ENCODE data around the gene DPPA5.

The DPPA5 gene

DNA sequence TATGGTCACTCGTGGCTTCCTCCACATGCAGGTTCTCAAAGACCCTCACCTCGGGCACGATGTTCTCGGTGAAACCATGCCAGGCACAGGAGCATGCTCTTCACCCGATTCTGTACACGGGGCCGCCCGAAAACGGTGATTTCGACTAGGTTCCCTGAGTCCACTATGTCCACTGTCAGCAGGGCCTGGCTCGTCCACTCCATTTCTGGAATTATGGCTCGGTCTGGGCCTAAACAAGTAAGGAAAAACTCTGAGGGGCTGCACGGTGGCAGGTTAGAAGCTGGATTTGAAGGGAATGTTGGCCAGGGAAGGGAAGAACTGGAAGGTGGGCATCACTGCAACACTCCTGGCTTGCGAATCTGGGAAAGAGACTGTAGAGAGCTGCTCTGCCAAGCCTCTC, 15.1 kb upstream of the DPPA5 start:
- no peak overlapping the region for H3K4me3 ChIP-seq (ENCODE audit: low read length, poor library complexity, severe bottlenecking)
- H3K9me3 ChIP-seq (ENCODE audit: insufficient read depth, low read depth, low read length), result no peaks in the 10 kb centered on the region; the same call in 1 of the 2 replicates
- no peaks in the 10 kb centered on the region for H3K27me3 ChIP-seq (ENCODE audit: insufficient read depth, low read length, poor library complexity, severe bottlenecking)
- H3F3A ChIP-seq (ENCODE audit: low read depth), result no peaks in the 10 kb centered on the region
- TF ChIP-seq, protein P1, sequence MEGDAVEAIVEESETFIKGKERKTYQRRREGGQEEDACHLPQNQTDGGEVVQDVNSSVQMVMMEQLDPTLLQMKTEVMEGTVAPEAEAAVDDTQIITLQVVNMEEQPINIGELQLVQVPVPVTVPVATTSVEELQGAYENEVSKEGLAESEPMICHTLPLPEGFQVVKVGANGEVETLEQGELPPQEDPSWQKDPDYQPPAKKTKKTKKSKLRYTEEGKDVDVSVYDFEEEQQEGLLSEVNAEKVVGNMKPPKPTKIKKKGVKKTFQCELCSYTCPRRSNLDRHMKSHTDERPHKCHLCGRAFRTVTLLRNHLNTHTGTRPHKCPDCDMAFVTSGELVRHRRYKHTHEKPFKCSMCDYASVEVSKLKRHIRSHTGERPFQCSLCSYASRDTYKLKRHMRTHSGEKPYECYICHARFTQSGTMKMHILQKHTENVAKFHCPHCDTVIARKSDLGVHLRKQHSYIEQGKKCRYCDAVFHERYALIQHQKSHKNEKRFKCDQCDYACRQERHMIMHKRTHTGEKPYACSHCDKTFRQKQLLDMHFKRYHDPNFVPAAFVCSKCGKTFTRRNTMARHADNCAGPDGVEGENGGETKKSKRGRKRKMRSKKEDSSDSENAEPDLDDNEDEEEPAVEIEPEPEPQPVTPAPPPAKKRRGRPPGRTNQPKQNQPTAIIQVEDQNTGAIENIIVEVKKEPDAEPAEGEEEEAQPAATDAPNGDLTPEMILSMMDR (conservative IDR thresholded peaks at IDR 0.05; ENCODE audit: low read length), result no peak
- TF ChIP-seq EZH2phosphoT487 (IDR thresholded peaks at IDR 0.05; ENCODE audit: borderline replicate concordance), result no peak
- no peaks in the 10 kb centered on the region for H3K9me2 ChIP-seq (replicated peaks; ENCODE audit: low read depth, low read length)
- no peaks in the 10 kb centered on the region for H4K20me1 ChIP-seq (ENCODE audit: insufficient read depth, low read length, poor library complexity, severe bottlenecking)
- H3K79me2 ChIP-seq (ENCODE audit: insufficient read depth, low read length), result no peaks in the 10 kb centered on the region
- H3K9ac ChIP-seq (ENCODE audit: low read depth, low read length, poor library complexity, severe bottlenecking), result no peak overlapping the region
- H2AFZ ChIP-seq (ENCODE audit: low read length), result no peak overlapping the region
- H3K4me2 ChIP-seq (ENCODE audit: low read depth, low read length, poor library complexity, severe bottlenecking), result no peak overlapping the region
- no peaks in the 10 kb centered on the region for H3K36me3 ChIP-seq (ENCODE audit: insufficient read depth, low read length)
- no peaks in the 10 kb centered on the region for H3K4me1 ChIP-seq (ENCODE audit: insufficient read depth, low read length, poor library complexity, severe bottlenecking)

GRCh38 chr6:73368675-73369074, 14.6 kb upstream of the DPPA5 start:
- Histone ChIP-seq H3F3A (ENCODE audit: low read depth) (no peaks in the 10 kb centered on the region), H2AFZ (ENCODE audit: low read length) (no peak overlapping the region), H3K4me3 (ENCODE audit: low read length, poor library complexity, severe bottlenecking) (no peak overlapping the region), H3K9ac (ENCODE audit: low read depth, low read length, poor library complexity, severe bottlenecking) (no peak overlapping the region), H3K27me3 (ENCODE audit: insufficient read depth, low read length, poor library complexity, severe bottlenecking) (no peaks in the 10 kb centered on the region), H3K36me3 (ENCODE audit: insufficient read depth, low read length) (no peaks in the 10 kb centered on the region), H3K4me2 (ENCODE audit: low read depth, low read length, poor library complexity, severe bottlenecking) (no peak overlapping the region), H3K9me2 (replicated peaks; ENCODE audit: low read depth, low read length) (no peaks in the 10 kb centered on the region), H3K4me1 (ENCODE audit: insufficient read depth, low read length, poor library complexity, severe bottlenecking) (no peaks in the 10 kb centered on the region), H4K20me1 (ENCODE audit: insufficient read depth, low read length, poor library complexity, severe bottlenecking) (no peaks in the 10 kb centered on the region), H3K9me3 (ENCODE audit: insufficient read depth, low read depth, low read length) (no peaks in the 10 kb centered on the region; the same call in 1 of the 2 replicates), H3K79me2 (ENCODE audit: insufficient read depth, low read length) (no peaks in the 10 kb centered on the region)
- TF ChIP-seq, protein P1 (conservative IDR thresholded peaks at IDR 0.05; ENCODE audit: low read length), result no peak

DNA sequence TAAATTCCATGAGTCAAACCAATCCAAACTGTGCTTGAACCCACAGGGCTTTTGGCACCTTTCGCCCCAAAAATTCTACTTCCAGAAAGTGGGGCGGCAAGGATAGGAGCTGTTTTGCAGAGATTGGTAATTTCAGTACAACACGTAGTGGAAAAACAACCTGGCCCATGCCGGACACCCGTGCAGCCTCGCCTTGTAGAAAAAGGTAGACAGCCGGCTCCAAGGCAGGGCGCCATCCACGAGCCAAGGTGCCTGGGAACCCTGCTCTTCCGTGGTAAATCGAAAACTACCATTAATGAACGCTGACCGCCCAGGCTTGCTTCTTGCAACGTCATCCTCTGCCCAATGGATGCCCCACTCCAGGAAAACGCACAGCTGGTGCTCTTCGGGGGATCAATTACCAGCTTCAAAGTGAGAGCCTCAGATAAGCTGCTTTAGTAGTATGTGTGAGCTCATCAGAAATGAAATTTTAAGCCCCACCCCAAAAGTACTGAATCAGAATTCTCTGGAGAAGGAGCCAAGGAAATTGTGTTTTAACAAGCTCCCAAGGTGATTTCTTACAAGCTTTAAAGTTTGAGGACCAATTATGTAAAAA, 13.8 kb upstream of the DPPA5 start:
- no peak overlapping the region for H3K4me2 ChIP-seq (ENCODE audit: low read depth, low read length, poor library complexity, severe bottlenecking)
- H3K9me3 ChIP-seq (ENCODE audit: insufficient read depth, low read depth, low read length), result no peaks in the 10 kb centered on the region; the same call in 1 of the 2 replicates
- H3K27me3 ChIP-seq (ENCODE audit: insufficient read depth, low read length, poor library complexity, severe bottlenecking), result no peaks in the 10 kb centered on the region
- no peaks in the 10 kb centered on the region for H3K9me2 ChIP-seq (replicated peaks; ENCODE audit: low read depth, low read length)
- no peaks in the 10 kb centered on the region for H3F3A ChIP-seq (ENCODE audit: low read depth)
- TF ChIP-seq, protein P1 (conservative IDR thresholded peaks at IDR 0.05; ENCODE audit: low read length), result no peak
- TF ChIP-seq EZH2phosphoT487 (IDR thresholded peaks at IDR 0.05; ENCODE audit: borderline replicate concordance), result no peak
- H2AFZ ChIP-seq (ENCODE audit: low read length), result no peak overlapping the region
- H3K4me1 ChIP-seq (ENCODE audit: insufficient read depth, low read length, poor library complexity, severe bottlenecking), result no peaks in the 10 kb centered on the region
- no peak overlapping the region for H3K9ac ChIP-seq (ENCODE audit: low read depth, low read length, poor library complexity, severe bottlenecking)
- no peak overlapping the region for H3K4me3 ChIP-seq (ENCODE audit: low read length, poor library complexity, severe bottlenecking)
- no peaks in the 10 kb centered on the region for H3K79me2 ChIP-seq (ENCODE audit: insufficient read depth, low read length)
- no peaks in the 10 kb centered on the region for H4K20me1 ChIP-seq (ENCODE audit: insufficient read depth, low read length, poor library complexity, severe bottlenecking)
- no peaks in the 10 kb centered on the region for H3K36me3 ChIP-seq (ENCODE audit: insufficient read depth, low read length)
